ENCODE data around the gene TRAM2. TPM values are rescaled to one million over a fixed set of nuclear protein-coding genes. Genes with fewer than 3 reads are reported as not detected.

TRAM2 gene
- total and polyA plus RNA-seq, 2 of the 8 experiments (the other 6 are each of a cell fraction or from before 2014, with no cell fraction given): 9.0 to 21.4 TPM

DNA sequence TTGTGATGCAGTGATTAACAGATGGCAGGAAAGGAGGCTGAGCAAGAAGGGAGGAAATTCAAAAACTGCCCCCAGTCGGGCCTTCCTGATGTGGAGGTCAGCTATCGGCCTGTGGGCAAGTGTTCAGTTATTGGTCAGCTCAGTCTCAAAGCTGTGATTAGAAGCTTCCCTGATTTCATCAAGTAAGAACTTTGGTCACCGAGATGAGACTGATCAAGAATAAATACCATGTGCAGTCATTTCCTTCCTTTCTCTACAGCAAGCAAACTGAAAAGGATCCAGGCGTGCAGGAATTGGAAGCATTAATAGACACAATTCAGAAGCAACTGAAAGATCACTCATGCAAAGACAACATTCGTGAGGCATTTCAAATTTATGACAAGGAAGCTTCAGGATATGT, 87.0 kb downstream of the TRAM2 start (continued):
- TF ChIP-seq, protein P1, sequence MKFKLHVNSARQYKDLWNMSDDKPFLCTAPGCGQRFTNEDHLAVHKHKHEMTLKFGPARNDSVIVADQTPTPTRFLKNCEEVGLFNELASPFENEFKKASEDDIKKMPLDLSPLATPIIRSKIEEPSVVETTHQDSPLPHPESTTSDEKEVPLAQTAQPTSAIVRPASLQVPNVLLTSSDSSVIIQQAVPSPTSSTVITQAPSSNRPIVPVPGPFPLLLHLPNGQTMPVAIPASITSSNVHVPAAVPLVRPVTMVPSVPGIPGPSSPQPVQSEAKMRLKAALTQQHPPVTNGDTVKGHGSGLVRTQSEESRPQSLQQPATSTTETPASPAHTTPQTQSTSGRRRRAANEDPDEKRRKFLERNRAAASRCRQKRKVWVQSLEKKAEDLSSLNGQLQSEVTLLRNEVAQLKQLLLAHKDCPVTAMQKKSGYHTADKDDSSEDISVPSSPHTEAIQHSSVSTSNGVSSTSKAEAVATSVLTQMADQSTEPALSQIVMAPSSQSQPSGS (IDR thresholded peaks at IDR 0.05; ENCODE audit: low read length): no peak
- TF ChIP-seq CHD1 (IDR thresholded peaks at IDR 0.05; ENCODE audit: low read depth, low read length) (no peak), BACH1 (IDR thresholded peaks at IDR 0.05; ENCODE audit: low read length) (no peak), SAP30 (IDR thresholded peaks at IDR 0.05; ENCODE audit: insufficient read depth, insufficient replicate concordance, low read length) (no peak), GABPA (IDR thresholded peaks at IDR 0.05; ENCODE audit: borderline replicate concordance, insufficient read depth, low read length) (no peak)
